GM12872 (cell line): ENCODE data around the gene THRB.

Source experiments
- CTCF ChIP-seq: IDR thresholded peaks from 3 replicates; pipeline ENCODE4 v1.5.1; 2011; ENCODE audit warnings: low read depth, mild to moderate bottlenecking, low read length, moderate library complexity; ENCODE audit not compliant: insufficient read depth

The THRB gene

GRCh38 chr3:24475925-24476324 lies 18.7 kb downstream of the THRB start:
- TF ChIP-seq CTCF = no peak

DNA sequence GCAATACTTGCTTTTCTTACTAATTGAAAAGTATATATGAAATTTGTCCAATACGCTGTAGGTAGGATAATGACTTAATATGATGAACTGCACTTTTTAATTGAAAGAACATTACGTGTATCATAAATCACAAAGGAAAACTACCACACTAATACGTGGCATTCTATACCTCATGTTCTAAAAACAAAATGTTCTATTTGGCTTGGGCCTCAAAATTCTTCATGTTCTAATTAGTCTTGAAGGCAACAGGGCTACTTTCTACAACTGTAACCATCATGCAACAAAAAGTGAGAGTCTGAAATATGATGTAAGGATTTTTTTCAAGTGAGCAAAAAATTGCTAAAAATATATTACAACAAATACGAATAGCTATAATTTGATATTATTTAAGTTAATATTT lies 19.8 kb downstream of the THRB start:
- no peak for TF ChIP-seq CTCF

GRCh38 chr3:24472358-24472757 lies 22.3 kb downstream of the THRB start:
- no peak for TF ChIP-seq CTCF

- TF ChIP-seq CTCF = no peak
These were observed 23.2 kb downstream of the THRB start for GRCh38 chr3:24471486-24471885.

DNA sequence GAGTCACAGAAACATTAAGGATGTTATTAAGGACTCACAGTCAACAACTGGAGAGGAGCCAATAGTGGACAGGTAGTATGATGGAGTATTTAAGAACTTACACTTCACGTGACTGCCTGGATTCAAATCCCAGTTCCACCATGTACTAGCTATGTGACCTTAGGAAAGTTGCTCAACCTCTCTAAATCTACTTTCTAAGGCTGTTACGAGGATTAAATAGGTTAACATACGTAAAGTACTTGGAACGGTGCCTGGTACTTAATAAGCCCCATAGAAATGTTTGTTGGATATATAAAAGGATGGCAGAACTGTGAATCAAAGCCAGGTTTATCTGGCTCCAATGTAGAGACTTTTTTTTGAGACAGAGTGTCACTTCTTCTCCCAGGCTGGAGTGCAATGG lies 24.4 kb downstream of the THRB start:
- TF ChIP-seq CTCF = no peak

GRCh38 chr3:24464389-24464788 lies 30.3 kb downstream of the THRB start:
- TF ChIP-seq CTCF = no peak

- no peak for TF ChIP-seq CTCF
These were observed 31.9 kb downstream of the THRB start for GRCh38 chr3:24462737-24463136.

DNA sequence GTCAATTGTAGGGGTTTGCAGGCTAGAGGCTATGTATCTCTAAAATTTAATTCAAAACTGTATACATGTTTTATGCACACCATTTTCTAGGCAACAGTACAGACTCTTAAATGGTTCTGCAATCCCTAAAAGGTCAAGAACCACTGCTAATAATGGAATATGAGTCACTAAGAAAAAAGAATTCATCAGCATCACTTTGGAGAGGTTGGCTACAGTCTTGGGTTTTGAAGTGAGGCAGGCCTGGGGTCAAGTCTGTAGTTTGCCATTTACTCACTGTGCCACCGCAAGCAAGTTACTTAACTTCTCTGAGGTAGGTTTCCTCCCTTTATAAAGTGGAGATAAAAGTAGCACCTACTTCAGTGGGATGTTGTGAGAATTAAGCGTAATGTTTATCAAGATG lies 33.7 kb downstream of the THRB start:
- TF ChIP-seq CTCF = no peak
